HL-60/S4 treated with retinoic acid at 250 ng/mL for 4 days and 3 days (cell line): ENCODE results near the gene CHST10.
"Not testable (repeated sequence)": the region's sequence is repeated elsewhere in the genome, so short reads cannot be mapped to it uniquely, and the experiment has no call there.

Experiments used
- in situ Hi-C: fragments of 300-500 bp; cut with MboI; formaldehyde crosslinking; loops from 2 replicates; pipeline ENCODE4 v1.7.0; 2022; ENCODE audit warnings: low sequenced_read_pairs

Gene CHST10, protein sequence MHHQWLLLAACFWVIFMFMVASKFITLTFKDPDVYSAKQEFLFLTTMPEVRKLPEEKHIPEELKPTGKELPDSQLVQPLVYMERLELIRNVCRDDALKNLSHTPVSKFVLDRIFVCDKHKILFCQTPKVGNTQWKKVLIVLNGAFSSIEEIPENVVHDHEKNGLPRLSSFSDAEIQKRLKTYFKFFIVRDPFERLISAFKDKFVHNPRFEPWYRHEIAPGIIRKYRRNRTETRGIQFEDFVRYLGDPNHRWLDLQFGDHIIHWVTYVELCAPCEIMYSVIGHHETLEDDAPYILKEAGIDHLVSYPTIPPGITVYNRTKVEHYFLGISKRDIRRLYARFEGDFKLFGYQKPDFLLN

GRCh38 chr2:100416935-100417710, at the start of gene CHST10:
Gene CHST10, minus strand, starts transcription at chr2:100417668. Its CDS starts 10,993 bp downstream, at chr2:100406675.
- in situ Hi-C loops: no loop called here

GRCh38 chr2:100460904-100461530, 43.5 kb upstream of the CHST10 start:
- in situ Hi-C loops: no loop called here

DNA sequence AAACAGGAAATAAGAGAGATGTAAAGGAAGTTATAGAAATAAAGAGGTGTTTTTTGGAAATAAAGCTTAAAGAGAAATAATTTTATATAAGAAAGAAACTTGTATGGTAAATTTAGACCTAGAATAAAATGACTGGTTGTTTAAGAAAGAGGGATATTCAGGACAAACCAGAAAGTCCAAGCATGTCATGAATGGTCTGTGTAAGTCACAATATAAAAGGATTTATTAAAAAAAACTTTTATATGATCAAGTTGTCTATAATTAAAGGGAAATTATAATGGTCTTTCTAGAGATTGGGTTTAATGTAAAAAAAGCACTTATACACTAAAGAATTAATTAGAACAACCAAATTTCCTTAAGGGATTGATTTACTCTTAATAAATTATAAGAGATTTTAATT, 38.9 kb upstream of the CHST10 start:
- in situ Hi-C loops: not testable (repeated sequence)

GRCh38 chr2:100453853-100454252, 36.4 kb upstream of the CHST10 start:
- in situ Hi-C loops: no loop called here

DNA sequence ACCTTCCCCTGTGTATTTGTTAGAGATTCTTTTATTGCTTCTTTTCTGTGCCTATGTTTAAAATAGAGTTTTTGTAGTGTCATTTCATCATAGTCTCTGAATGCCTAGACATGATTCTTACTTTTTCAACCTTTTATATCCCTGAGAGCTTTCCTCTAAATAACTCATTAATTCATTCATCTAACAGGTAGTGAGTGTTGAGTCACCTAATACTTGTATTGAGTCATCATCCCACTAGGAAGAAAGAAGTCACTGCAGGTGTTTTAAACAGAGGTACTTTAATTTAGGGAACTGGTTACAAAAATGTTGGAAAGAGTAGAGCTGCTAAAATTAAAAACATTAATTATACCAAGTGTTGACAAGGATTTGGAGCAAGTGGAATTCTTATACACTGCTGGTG, 34.3 kb upstream of the CHST10 start:
- in situ Hi-C loops: no loop called here

GRCh38 chr2:100451092-100451491, 33.6 kb upstream of the CHST10 start:
- in situ Hi-C loops: no loop called here

DNA sequence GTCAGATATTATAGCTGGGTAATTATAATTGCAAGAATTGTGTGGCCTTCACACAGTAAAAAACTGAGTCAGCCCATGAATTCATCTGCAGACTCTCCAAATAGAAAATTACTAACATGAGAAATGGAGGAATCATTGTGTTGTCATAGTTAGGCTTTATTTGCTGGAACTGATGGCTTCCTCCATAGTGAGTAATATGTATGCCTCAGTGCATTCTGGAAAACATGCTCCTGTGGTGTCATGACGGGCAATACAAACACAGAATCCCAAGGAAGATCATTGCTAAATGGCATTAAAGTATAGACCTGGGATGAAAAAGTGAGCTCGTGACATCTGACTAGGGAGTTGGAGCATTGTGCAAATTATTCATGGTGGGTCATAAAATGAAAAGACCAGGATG, 29.2 kb upstream of the CHST10 start:
- in situ Hi-C loops: no loop called here

- in situ Hi-C loops: no loop called here
Observed at GRCh38 chr2:100437751-100438150, 20.3 kb upstream of the CHST10 start.

DNA sequence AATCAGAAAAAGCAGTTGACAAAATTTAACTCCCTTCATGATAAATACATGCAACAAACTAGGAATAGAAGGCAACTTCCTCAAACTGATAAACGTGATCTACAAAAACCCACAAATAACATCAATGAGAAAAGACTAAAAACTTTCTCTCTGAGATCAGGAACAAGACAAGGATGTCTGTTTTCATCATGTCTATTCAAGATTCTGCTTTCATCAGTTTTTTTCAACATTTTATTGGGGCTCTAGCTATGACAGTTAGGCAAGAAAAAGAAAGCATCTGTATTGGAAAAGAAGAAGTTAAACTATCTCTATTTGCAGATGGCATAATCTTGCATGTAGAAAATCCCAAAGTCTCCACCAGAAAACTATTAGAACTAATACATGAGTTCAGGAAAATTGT, 12.3 kb upstream of the CHST10 start:
- in situ Hi-C loops: no loop called here

- in situ Hi-C loops: no loop called here
Observed at GRCh38 chr2:100427627-100428258, 10.3 kb upstream of the CHST10 start.

DNA sequence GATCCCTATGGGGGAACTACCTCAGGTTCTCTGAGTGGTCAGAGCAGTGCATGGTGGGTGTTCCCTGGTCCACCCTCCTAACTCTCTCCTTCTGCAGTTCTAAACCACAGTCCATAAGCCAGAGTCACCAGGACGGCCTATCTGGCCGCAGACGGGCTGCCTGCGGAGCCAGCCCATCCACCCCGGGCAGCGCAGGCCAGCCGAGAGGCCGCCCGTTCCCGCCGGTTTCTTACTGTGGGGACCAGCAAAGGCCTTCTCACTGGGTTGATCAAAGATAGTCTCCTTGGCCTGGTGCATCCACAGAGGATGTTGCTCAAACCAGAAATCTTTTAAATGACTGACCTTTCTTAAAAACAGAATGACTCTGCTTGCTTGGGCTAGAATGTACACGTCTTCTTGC, 9.6 kb upstream of the CHST10 start:
- in situ Hi-C loops: no loop called here

DNA sequence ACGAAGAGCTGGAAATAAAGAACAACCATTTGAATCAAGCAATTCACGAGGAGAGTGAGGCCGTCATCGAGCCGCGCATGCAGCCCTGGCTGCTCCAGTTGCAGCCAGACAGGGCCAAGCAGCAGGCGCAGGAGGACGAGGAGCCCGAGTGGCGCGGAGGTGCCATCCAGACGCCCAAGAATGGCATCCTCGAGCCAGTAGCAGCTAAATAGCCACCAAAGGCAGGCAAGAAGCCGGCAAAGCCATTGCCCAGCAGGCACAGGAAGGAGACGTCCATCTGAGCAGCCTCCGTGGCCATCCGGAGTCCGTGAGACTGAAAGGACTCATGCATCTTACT, 8.9 kb upstream of the CHST10 start:
- in situ Hi-C loops: no loop called here

- in situ Hi-C loops: no loop called here
Observed at GRCh38 chr2:100425573-100426383, 8.3 kb upstream of the CHST10 start.

- in situ Hi-C loops: no loop called here
Observed at GRCh38 chr2:100425107-100425506, 7.6 kb upstream of the CHST10 start.

DNA sequence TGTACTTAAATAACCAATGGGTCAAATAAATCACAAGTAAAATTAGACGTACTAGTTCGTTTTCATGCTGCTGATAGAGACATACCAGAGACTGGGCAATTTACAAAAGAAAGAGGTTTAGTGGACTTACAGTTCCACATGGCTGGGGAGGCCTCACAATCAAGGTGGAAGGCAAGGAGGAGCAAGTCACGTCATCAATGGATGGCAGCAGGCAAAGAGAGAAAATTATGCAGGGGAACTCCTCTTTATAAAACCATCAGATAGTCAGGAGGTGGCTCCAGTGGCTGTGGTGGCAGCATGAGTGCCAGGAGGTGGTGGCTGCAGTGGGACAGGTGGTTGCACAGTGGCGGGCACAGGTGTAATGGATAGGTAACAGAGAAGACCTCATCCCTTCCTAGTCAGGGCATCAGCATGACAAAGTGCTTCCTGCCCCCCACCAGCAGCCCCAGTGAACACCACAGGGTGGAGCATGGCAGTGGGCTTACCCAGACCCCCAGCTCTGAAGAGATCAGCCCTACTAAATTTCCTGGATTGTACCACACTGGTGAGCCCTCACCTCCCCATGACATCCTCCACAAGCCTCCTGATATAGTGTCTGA, 6.9 kb upstream of the CHST10 start:
- in situ Hi-C loops: no loop called here

DNA sequence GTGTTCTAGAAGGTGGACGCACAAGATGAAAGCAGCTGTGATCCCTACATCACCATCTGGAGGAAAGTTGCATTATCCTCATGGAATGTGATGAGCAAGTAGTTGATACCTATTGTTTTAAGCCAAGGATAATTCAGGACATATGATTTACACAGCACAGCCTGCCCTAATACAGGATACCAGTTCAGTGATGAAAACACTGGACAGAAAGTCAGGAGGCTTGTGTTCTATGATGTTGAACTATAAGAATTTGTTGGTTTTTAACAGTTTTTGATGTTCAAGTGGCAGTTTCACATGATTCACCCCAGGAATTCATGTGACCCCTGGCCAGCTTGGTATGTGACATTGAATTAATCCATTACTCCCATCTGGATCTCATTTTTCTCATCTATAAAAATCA, 6.2 kb upstream of the CHST10 start:
- in situ Hi-C loops: no loop called here

DNA sequence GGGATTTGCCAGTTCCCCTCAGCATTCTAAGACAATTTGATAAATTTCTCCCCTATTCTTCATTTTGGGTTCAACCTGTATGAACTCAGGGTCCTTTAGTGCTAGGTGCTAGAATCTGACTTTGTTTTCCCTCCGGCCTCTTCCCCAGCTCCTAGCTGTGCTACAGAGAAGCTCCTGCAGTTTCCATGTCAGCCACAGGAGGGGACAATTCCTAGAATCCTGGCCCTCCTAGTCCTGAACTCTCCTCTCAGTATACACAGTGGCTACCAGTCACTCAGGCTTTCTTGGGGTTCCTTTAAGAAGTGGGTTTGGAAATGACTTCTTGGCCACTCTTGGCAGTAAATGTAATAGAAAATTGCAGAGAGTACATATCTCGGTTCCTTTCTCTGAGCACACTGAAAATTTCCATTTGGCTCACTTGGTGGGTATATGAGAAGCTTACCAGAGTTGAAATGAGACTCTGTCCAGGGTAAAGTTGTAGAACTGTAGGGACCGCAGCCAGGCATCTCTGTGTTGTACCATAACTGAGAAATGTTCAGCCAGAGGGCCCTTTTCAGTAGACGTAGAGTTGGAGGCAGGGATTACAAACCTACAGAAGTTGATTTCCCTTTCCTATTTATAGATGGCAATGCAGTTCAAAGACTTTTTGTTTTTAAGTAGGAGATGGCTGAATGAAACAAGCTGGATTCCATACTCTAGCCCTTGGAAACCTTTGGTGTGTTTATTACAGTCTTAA, 5.0 kb upstream of the CHST10 start:
- in situ Hi-C loops: no loop called here

DNA sequence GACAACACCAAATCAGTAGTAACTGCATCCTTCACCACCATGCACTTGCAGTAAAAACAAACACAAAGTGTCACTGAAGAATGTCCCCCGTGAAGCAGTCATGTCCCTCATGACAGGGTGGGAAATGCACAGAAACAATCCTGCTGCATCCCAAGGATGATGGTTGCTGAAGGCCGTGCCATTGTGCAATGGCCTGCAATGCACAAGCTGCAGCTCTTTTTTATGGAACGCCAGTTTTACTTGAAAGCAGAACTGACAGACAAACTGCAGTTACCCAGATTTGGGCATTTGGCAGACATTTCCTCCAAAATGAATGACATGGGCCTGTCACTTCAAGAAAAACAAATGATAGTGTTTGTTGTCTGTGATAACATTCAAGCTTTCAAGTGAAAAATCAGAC, 2.4 kb upstream of the CHST10 start:
- in situ Hi-C loops: no loop called here

DNA sequence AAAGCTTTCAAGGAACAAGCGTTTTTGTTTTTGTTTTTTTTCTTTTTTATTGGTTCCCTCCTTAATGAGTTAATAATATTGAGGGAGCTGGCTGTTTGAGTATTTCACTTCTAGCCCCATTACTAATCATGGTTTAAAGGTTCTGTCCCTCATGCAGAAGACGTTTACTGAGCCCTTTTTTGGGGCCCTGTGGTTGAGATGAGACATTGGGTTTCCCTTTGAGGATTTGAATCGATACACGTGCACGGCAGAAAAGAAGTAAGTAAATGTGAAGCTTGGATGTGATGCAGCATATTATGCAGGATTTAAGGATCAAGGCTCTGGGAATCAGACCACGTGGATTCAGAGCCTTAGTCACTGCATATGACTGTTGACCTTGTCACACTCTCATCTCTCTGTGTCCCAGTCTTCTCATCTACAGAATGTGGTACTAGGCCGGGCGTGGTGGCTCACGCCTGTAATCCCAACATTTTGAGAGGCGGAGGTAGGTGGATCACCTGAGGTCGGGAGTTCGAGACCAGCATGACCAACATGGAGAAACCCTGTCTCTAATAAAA, 1.0 kb upstream of the CHST10 start:
- in situ Hi-C loops: no loop called here
